ENCODE measurements around the gene COL4A1. TPM values are rescaled to one million over a fixed set of nuclear protein-coding genes. Genes with fewer than 3 reads are reported as not detected.

The COL4A1 gene
- total RNA-seq, 1 donor from 2014 or later, result 1,996 TPM

DNA sequence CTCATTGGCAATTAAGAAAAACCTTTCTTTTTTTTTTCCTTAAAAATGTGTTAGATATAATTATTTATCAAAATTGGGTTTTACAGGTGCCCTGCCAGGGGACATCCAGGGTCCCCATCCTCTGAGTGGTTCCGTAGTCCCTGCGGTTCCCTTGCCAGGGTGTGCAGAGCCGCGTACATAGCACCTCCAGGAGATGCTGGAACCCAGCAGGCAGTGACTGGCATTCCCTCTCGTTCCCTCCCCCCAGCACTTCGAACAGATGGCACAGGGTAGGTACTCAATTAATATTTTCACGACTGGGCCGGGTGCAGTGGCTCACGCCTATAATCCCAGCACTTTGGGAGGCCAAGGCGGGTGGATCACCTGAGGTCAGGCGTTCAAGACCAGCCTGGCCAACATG lies 82.0 kb downstream of the COL4A1 start:
- DNase-seq (ENCODE audit: low spot score), result no peak

GRCh38 chr13:110224519-110224918 lies 82.4 kb downstream of the COL4A1 start:
- no peak for DNase-seq (ENCODE audit: low spot score)

GRCh38 chr13:110221406-110222117 lies 85.4 kb downstream of the COL4A1 start:
- no peak for DNase-seq (ENCODE audit: low spot score)

GRCh38 chr13:110220471-110220870 lies 86.5 kb downstream of the COL4A1 start:
- DNase-seq (ENCODE audit: low spot score), result no peak

DNA sequence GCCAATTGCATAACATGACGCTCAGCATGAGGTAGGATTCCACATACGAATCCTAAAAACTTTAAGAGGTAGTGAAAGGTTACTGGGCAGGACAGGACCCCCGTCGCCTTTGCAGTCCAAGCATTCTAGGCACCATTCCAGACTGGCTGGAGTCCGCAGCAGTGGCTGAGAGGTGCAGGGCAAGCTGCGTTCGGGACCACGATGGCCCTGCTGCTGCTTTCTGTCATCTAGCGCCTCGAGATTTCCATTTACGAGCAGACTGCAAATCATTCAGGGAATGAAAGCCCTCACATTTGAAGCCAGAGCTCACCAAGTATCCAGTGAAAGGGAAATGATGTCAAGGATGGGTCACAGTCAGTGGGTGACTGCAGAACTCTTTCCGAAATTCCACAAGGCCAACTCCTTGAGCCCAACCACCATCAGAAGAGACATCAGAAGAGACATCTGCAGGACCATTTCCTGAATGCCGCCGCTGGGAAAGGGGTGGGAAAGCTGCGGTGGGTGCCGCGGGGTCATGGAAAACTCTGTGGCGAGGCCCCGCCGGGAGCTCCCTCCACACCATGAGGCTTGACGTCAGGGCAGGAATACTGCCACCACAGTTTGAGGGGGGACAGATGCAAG lies 88.3 kb downstream of the COL4A1 start:
- DNase-seq (ENCODE audit: low spot score), result no peak

- no peak for DNase-seq (ENCODE audit: low spot score)
Measured at GRCh38 chr13:110217811-110218210, 89.1 kb downstream of the COL4A1 start.

GRCh38 chr13:110217085-110217484 lies 89.9 kb downstream of the COL4A1 start:
- DNase-seq (ENCODE audit: low spot score), result no peak

- no peak for DNase-seq (ENCODE audit: low spot score)
Measured at GRCh38 chr13:110216398-110217041, 90.4 kb downstream of the COL4A1 start.

- no peak for DNase-seq (ENCODE audit: low spot score)
Measured at GRCh38 chr13:110216006-110216397, 91.0 kb downstream of the COL4A1 start.

DNA sequence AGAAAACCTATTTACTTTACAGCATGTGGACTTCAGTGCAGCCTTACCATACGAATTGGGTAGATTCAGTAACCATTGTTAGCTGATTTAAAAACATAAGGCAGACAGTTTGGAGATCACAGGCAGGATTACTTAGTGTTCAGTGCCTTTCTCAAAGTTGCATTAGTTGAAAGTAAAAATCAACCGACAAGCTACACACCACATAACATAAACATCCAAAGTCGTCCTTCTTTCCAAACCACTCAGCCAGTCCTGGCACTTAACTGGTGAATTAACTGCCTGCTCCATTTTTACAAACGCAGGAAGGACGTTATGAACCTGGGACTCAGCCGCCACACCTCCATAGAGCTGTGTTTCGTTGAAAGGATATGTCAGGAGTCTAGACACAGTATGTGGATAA lies 91.4 kb downstream of the COL4A1 start:
- no peak for DNase-seq (ENCODE audit: low spot score)

DNA sequence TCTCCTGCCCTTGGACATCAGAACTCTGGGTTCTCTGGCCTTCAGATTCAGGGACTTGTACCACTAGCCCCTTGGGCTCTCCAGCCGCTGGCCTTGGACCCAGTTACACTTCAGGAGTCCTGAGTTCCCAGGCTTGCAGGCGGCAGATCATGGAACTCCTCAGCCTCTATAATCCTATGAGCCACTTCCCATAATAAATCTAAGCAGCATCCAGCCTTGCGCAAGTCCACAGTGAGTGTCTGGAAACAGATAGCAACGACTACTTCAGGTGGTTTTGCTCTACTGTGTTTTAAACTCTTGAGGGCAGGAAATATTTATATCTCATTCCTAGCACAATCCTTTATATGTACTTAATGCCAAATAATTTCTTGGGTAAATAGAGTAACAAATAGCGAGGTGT lies 92.3 kb downstream of the COL4A1 start:
- DNase-seq (ENCODE audit: low spot score), result no peak

DNA sequence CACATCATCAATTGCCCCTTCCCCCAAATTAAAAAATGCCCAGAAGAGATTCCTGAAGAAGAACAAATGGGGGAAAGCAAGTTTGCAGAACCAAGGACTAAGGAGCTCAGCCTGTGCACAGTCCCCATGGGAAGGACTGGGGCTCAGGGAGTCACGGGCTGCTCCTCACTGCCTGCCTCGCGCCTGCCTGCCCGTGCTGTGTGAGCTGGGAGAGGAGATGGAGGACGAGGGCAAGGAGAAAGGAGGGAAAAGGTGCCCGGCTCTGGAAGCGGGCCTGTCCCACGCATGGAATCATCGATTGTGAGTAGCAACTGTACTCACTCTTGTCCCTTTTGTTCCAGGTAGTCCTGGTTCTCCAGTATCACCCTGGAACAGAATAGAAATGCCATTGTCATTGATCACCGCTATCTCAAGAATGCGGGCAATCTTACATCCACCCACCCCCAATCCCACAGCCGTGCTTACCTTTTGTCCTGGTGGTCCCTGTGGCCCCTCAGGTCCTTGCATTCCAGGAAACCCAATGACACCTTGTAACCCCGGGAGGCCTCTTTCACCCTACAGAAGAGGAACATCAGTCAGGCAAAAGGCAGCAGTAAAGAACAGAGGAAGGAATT lies 93.4 kb downstream of the COL4A1 start:
- no peak for DNase-seq (ENCODE audit: low spot score)

DNA sequence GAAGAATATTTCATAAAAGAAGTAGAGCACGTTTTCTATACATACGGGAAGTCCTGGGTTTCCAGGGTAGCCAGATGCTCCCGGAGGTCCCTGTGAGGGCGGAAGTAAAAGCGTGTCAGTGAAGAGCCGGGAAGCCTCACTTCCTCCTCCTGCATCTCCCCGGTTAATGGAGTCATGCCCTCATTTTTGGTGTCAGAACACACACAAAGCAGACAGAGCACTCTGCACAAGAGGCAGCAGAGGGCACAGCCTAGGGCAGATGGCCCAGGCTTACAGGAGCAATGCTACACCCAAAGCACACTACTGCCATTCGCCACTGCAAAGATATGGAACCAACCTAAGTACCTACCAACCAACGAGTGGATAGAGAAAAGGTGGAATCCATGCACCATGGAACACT lies 94.4 kb downstream of the COL4A1 start:
- DNase-seq (ENCODE audit: low spot score), result no peak

- DNase-seq (ENCODE audit: low spot score), result no peak
Measured at GRCh38 chr13:110211735-110212134, 95.2 kb downstream of the COL4A1 start.

DNA sequence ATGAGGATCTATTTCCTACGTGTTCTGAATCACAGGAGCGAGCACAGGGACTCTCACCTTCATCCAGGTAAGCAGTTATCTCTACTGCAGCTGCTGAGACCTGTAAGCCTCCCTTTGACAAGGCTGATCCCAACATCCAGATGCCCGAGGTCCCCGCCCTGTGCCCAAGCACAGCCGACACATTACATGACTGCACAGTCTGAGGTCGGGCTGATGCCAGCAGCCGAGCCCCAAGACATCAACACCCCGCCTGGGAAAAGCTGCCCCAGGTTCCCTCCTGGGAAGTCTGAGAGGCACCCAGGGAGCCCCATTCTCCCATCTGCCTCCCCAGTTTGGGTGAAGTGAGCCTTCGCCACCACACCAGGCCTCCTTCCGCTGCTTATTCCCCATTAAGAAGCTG lies 95.9 kb downstream of the COL4A1 start:
- no peak for DNase-seq (ENCODE audit: low spot score)

GRCh38 chr13:110210604-110210985 lies 96.4 kb downstream of the COL4A1 start:
- no peak for DNase-seq (ENCODE audit: low spot score)

DNA sequence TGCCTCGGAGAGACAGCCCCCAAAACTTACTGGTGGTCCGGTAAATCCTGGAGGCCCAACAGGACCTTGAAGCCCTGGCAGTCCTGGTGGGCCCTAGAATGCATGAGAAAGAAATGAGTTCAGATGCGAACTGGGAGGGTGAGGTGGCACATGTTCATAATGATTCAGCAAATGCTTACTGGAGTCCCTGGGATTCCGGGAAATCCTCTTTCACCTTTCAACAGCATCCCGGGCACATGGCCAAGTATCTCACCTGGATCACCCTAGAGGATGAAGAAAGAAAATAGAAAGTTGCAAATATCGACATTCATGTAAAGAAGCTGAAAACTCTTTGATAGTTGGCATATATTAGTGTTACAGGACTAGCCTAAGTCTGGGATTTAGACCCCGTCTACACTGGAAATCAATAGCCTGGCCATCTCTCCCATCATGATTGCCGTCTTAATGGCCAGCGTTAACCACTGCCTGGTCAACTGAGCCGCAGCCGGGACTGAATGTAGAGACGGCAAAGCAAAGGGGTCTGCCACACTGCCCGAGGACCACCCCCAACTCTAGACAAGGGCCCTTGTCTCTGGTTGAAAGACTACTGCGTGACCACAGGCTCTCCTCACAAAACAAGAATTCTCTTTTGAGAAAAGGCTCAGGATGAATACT lies 96.9 kb downstream of the COL4A1 start:
- DNase-seq (ENCODE audit: low spot score), result no peak

- DNase-seq (ENCODE audit: low spot score), result no peak
Measured at GRCh38 chr13:110208116-110208515, 98.8 kb downstream of the COL4A1 start.

DNA sequence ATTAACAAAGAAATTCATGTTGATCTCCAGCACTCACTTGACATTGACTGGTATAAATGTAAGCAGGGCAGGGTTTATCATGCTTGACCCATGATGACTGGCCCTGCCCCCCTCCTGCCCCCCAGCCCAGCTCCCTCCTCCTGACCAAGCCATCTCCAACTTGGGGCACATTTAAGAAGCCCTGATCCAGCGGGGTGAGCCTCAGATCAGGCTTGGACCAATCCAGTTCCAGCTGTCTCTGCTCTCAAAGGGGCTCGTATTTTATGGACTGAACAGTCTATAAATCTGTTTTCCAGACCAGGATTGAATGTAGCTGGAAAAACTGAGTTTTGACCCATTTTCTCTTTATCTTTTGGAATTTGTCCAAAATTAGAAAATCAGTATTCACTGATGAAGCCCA lies 100.0 kb downstream of the COL4A1 start:
- no peak for DNase-seq (ENCODE audit: low spot score)

DNA sequence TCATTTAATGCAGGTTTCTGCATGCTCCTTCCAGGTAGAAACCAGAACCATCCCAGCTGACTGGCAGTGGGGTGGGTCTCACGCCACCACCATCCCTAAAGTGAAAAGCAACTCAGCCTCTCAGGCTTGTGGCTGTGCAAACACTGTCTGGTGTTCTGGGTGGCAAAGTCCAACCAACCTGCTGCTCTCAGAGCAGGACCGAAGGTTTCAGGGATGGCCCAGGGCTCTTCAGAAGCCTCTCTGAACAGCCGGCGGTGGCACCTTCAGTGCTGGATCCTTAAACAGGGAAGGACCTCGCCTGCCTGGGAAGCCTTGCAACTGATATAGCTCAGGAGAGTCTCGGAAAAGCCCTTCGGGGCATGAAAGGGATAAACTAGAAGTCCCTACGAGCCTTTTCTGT lies 100.8 kb downstream of the COL4A1 start:
- DNase-seq (ENCODE audit: low spot score), result no peak

DNA sequence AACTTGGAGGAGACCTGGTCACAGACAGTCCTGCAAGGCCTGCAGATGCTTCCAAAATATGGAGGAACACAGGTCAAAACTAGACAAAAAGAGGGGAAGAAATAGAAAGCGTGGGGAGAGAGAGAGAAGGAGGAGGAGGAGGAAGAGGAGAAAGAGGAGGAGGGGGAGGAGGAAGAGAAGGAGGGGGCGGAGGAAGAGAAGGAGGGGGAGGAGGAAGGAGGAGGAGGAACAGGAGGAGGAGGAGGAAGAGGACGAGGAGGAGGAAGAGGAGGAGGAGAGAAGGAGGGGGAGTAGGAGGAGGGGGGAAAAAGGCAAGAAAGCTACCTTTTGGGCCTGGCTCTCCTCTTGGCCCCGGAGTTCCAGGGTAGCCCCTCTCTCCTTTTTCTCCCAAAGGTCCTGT lies 105.8 kb downstream of the COL4A1 start:
- DNase-seq (ENCODE audit: low spot score), result no peak

Data from mesenteric fat pad (tissue), 1 donor.